B cell (primary cell): ENCODE results near the gene PLK3.

Source experiments
- EZH2 ChIP-seq: IDR thresholded peaks from 2 replicates; pipeline ENCODE4 v1.6.1; 2012; ENCODE audit warnings: borderline replicate concordance, low read depth, mild to moderate bottlenecking, moderate library complexity, low read length; ENCODE audit not compliant: insufficient read depth, poor library complexity, severe bottlenecking
- TF ChIP-seq, protein P1 (sequence below): fragments of 200-600 bp; IDR thresholded peaks from one replicate; pipeline ENCODE4 v1.8.0; 2022; ENCODE audit warnings: antibody characterized with exemption, mild to moderate bottlenecking

DNA sequence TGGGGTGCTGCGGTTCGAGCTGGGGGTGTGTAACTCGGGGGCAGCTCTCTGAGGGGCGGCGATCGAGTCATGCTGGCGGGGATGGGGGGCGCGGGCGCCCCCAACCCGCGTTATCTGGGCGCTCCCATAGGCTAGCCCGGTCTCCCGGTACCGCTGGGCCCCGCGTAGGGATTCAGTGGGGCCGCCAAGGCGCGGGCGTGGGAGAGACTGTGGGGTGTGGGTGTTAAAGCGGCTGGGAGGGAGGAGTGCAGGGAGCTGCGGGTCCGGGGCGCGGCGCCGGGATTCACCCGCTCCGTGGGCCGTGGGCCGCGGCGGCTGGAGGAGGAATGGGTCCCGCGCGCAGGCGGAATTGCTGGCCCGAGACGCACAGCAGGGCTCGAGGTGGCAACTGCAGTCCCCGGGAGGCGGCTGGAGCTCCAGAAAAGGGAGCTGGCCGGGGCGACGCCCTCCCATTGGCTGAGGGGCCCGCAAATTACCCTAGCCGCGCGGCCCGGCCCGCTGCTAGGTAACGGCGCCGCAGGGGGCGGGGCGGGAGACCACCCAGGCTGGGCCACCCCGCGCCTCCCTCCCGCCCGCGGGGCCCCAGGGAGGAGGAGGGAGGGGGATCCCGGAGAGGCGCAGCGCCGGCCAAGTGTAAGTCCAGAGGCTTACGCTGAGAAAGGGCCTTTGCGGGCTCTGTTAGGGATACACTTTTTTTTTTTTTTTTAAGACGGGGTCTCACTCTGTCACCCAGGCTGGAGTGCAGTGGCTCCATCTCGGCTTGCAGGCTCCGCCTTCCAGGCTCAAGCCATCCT is 42.9 kb downstream of the PLK3 start, which contains the start of gene PTCH2:
- TF ChIP-seq, protein P1, sequence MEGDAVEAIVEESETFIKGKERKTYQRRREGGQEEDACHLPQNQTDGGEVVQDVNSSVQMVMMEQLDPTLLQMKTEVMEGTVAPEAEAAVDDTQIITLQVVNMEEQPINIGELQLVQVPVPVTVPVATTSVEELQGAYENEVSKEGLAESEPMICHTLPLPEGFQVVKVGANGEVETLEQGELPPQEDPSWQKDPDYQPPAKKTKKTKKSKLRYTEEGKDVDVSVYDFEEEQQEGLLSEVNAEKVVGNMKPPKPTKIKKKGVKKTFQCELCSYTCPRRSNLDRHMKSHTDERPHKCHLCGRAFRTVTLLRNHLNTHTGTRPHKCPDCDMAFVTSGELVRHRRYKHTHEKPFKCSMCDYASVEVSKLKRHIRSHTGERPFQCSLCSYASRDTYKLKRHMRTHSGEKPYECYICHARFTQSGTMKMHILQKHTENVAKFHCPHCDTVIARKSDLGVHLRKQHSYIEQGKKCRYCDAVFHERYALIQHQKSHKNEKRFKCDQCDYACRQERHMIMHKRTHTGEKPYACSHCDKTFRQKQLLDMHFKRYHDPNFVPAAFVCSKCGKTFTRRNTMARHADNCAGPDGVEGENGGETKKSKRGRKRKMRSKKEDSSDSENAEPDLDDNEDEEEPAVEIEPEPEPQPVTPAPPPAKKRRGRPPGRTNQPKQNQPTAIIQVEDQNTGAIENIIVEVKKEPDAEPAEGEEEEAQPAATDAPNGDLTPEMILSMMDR, result no peak
- TF ChIP-seq EZH2, result no peak
